Body of pancreas (tissue), 4 donors: ENCODE data around the gene SOCS1.

Experiments
- POLR2A ChIP-seq, 3 donors: fragments of 450-650 bp; IDR thresholded peaks; one replicate each; pipeline ENCODE4 v1.6.1; 2016; ENCODE audit warnings: antibody characterized with exemption in 3 of 3, mild to moderate bottlenecking in 2 of 3
- TF ChIP-seq, protein P1 (sequence below), 7 experiments: fragments of 450-650 bp in 4 of 7; fragments of 200-600 bp in 3 of 7; sonication (generic) in 3 of 7; IDR thresholded peaks; one replicate each; pipeline ENCODE4 v1.5.1; 2016 to 2019; ENCODE audit warnings: antibody characterized with exemption in 7 of 7

GRCh38 chr16:11262915-11263314 is 6.9 kb upstream of the SOCS1 start:
- no peak for TF ChIP-seq POLR2A (IDR thresholded peaks at IDR 0.05)
- TF ChIP-seq, protein P1, sequence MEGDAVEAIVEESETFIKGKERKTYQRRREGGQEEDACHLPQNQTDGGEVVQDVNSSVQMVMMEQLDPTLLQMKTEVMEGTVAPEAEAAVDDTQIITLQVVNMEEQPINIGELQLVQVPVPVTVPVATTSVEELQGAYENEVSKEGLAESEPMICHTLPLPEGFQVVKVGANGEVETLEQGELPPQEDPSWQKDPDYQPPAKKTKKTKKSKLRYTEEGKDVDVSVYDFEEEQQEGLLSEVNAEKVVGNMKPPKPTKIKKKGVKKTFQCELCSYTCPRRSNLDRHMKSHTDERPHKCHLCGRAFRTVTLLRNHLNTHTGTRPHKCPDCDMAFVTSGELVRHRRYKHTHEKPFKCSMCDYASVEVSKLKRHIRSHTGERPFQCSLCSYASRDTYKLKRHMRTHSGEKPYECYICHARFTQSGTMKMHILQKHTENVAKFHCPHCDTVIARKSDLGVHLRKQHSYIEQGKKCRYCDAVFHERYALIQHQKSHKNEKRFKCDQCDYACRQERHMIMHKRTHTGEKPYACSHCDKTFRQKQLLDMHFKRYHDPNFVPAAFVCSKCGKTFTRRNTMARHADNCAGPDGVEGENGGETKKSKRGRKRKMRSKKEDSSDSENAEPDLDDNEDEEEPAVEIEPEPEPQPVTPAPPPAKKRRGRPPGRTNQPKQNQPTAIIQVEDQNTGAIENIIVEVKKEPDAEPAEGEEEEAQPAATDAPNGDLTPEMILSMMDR (IDR thresholded peaks at IDR 0.05), result no peak
